Measurements from ENCODE around the gene CLEC4A. TPM values are rescaled to one million over a fixed set of nuclear protein-coding genes. Genes with fewer than 3 reads are reported as not detected.
"Not testable (repeated sequence)": the region's sequence is repeated elsewhere in the genome, so short reads cannot be mapped to it uniquely, and the experiment has no call there.

CLEC4A gene
- total RNA-seq, 4 donors from 2014 or later = 2.7 to 3.5 TPM; not detected in 2

GRCh38 chr12:8087666-8088065, 35.8 kb upstream of the CLEC4A start:
- Histone ChIP-seq H3K4me3 (replicated peaks in 1 of 3) (no peak overlapping the region), H3K36me3 (peaks cover 27 to 28% of the 10 kb centered on the region in 2 donors), H3K9me3 (no peaks in the 10 kb centered on the region), H3K4me1 (peaks cover 4 to 7% of the 10 kb centered on the region in 2 donors), H3K27me3 (no peaks in the 10 kb centered on the region), H3K27ac (no peak overlapping the region)
- DNase-seq = no peak
- 90 to 93% methylated on average over 2 of the region's 2 CpGs for WGBS, 2 donors
- intact Hi-C loops (cut with DNase I) = no loop called here
- TF ChIP-seq, protein P1, sequence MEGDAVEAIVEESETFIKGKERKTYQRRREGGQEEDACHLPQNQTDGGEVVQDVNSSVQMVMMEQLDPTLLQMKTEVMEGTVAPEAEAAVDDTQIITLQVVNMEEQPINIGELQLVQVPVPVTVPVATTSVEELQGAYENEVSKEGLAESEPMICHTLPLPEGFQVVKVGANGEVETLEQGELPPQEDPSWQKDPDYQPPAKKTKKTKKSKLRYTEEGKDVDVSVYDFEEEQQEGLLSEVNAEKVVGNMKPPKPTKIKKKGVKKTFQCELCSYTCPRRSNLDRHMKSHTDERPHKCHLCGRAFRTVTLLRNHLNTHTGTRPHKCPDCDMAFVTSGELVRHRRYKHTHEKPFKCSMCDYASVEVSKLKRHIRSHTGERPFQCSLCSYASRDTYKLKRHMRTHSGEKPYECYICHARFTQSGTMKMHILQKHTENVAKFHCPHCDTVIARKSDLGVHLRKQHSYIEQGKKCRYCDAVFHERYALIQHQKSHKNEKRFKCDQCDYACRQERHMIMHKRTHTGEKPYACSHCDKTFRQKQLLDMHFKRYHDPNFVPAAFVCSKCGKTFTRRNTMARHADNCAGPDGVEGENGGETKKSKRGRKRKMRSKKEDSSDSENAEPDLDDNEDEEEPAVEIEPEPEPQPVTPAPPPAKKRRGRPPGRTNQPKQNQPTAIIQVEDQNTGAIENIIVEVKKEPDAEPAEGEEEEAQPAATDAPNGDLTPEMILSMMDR (IDR thresholded peaks at IDR 0.05) = no peak
- TF ChIP-seq POLR2A (IDR thresholded peaks at IDR 0.05) = no peak

DNA sequence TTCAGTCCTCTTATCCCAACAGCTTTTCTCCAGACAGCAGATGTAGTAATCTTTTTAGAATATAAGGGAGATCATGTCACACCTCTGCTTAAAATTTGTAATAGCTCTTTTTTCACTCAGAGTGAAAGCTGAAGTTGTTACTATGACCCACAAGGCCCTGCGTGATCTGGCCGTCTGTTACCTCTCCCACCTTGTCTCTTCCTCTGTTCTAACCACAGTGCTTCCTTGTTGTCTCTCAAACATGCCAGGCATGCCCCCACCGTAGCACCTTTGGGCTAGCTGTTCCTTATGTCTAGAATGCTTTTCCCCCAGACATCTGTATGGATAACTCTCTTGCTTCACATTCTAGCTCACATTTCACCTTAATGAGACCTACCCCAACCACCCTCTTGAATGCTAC, 34.8 kb upstream of the CLEC4A start:
- Histone ChIP-seq H3K27me3 (no peaks in the 10 kb centered on the region), H3K4me3 (replicated peaks in 1 of 3) (no peak overlapping the region), H3K27ac (no peak overlapping the region), H3K36me3 (peaks cover 36% of the 10 kb centered on the region in 2 donors), H3K9me3 (no peaks in the 10 kb centered on the region), H3K4me1 (no peaks in the 10 kb centered on the region)
- 81 to 84% methylated on average over 3 of the region's 3 CpGs for WGBS, 2 donors
- no peak for DNase-seq
- TF ChIP-seq POLR2A (IDR thresholded peaks at IDR 0.05) = no peak
- TF ChIP-seq, protein P1 (IDR thresholded peaks at IDR 0.05) = no peak
- intact Hi-C loops (cut with DNase I) = no loop called here

DNA sequence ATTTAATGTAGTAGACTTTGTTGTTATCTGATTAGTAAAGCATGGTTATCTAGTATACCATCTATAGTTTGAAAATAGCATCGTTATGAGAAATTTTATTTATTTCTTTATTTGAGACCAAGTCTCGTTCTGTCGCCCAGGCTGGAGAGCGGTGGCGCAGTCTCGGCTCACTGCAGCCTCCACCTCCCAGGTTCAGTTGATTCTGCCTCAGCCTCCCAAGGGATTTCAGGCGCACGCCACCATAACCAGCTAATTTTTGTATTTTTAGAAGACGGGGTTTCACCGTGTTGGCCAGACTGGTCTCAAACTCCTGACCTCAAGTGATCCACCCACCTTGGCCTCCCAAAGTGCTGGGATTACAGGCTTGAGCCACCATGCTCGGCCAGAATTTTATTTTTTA, 34.1 kb upstream of the CLEC4A start:
- H3K27me3 ChIP-seq; H3K27ac ChIP-seq; intact Hi-C loops (cut with DNase I); H3K4me1 ChIP-seq; H3K4me3 ChIP-seq (replicated peaks in 1 of 3); H3K9me3 ChIP-seq; DNase-seq: not testable (repeated sequence)
- H3K36me3 ChIP-seq = peaks cover 42 to 43% of the 10 kb centered on the region in 2 donors
- 92 to 94% methylated on average over 11 of the region's 11 CpGs for WGBS, 2 donors

- intact Hi-C loops (cut with DNase I) = no loop called here
- no peak overlapping the region for H3K27ac ChIP-seq
- no peaks in the 10 kb centered on the region for H3K9me3 ChIP-seq
- H3K4me1 ChIP-seq = no peaks in the 10 kb centered on the region
- H3K27me3 ChIP-seq = no peaks in the 10 kb centered on the region
- no peak overlapping the region for H3K4me3 ChIP-seq (replicated peaks in 1 of 3)
- TF ChIP-seq, protein P1 (IDR thresholded peaks at IDR 0.05) = no peak
- no peak for TF ChIP-seq POLR2A (IDR thresholded peaks at IDR 0.05)
- H3K36me3 ChIP-seq = peaks cover 46 to 48% of the 10 kb centered on the region in 2 donors
- 93 to 94% methylated on average over 5 of the region's 5 CpGs for WGBS, 2 donors
- DNase-seq = no peak
Observed at GRCh38 chr12:8089716-8090115, 33.7 kb upstream of the CLEC4A start.

DNA sequence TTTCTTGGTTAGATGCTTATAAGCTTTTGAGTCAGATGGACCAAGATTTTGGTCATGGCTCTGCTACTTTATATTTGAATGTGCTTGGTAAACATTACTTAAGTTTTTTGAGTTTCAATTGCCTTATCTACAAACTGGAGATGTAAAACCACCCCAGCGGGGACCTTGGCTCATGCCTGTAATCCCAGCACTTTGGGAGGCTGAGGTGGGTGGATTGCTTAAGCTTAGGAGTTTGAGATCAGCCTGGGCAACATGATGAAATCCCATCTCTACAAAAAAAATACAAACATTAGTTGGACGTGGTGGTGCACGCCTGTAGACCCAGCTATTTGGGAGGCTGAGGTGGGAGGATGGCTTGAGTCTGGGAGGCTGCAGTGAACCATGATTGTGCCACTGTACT, 30.1 kb upstream of the CLEC4A start:
- no peak overlapping the region for H3K4me3 ChIP-seq (replicated peaks in 1 of 3)
- intact Hi-C loops (cut with DNase I) = no loop called here
- H3K27me3 ChIP-seq = no peaks in the 10 kb centered on the region
- H3K4me1 ChIP-seq = no peaks in the 10 kb centered on the region
- DNase-seq = no peak
- WGBS, 2 donors = 97% methylated on average over 3 of the region's 3 CpGs
- no peak overlapping the region for H3K27ac ChIP-seq
- H3K36me3 ChIP-seq = peaks cover 67 to 71% of the 10 kb centered on the region in 2 donors
- no peaks in the 10 kb centered on the region for H3K9me3 ChIP-seq
- TF ChIP-seq POLR2A (IDR thresholded peaks at IDR 0.05) = no peak
- TF ChIP-seq, protein P1 (IDR thresholded peaks at IDR 0.05) = no peak
